ENCODE data around the gene KRTCAP3.
"Not testable (repeated sequence)": the region's sequence is repeated elsewhere in the genome, so short reads cannot be mapped to it uniquely, and the experiment has no call there.

KRTCAP3 gene

GRCh38 chr2:27441958-27442919 lies at the start of gene KRTCAP3:
Gene KRTCAP3, plus strand, starts transcription at chr2:27442381. Its CDS starts 32 bp downstream, at chr2:27442413.
- H3K4me1 Mint-ChIP-seq: peaks cover 9% of the 10 kb centered on the region
- no peaks in the 10 kb centered on the region for H3K9me3 Mint-ChIP-seq
- H3K36me3 Mint-ChIP-seq: peaks cover 12% of the 10 kb centered on the region
- H3K27me3 Mint-ChIP-seq: no peaks in the 10 kb centered on the region
- peak within 1 kb of the TSS; percentile 19 for H3K27ac Mint-ChIP-seq
- H3K4me3 Mint-ChIP-seq: peak within 1 kb of the TSS; percentile 3

- Mint-ChIP-seq H3K4me3 (no peak overlapping the region), H3K9me3 (no peaks in the 10 kb centered on the region), H3K27me3 (no peaks in the 10 kb centered on the region), H3K36me3 (peaks cover 12% of the 10 kb centered on the region), H3K4me1 (peaks cover 43% of the 10 kb centered on the region), H3K27ac (no peak overlapping the region)
Observed at GRCh38 chr2:27393225-27393624, 49.0 kb upstream of the KRTCAP3 start.

GRCh38 chr2:27398962-27399361 lies 43.2 kb upstream of the KRTCAP3 start:
- peaks cover 10% of the 10 kb centered on the region for H3K36me3 Mint-ChIP-seq
- peak overlapping the region; percentile 28 for H3K4me3 Mint-ChIP-seq
- no peaks in the 10 kb centered on the region for H3K9me3 Mint-ChIP-seq
- H3K27me3 Mint-ChIP-seq: no peaks in the 10 kb centered on the region
- peaks cover 45% of the 10 kb centered on the region for H3K4me1 Mint-ChIP-seq
- no peak overlapping the region for H3K27ac Mint-ChIP-seq

GRCh38 chr2:27400348-27401135 lies 41.6 kb upstream of the KRTCAP3 start:
- Mint-ChIP-seq H3K27ac (peak overlapping the region; percentile 32), H3K36me3 (peaks cover 9% of the 10 kb centered on the region), H3K4me1 (peaks cover 51% of the 10 kb centered on the region), H3K4me3 (peak overlapping the region; percentile 27), H3K27me3 (no peaks in the 10 kb centered on the region), H3K9me3 (no peaks in the 10 kb centered on the region)

GRCh38 chr2:27407798-27408491 lies 34.2 kb upstream of the KRTCAP3 start:
- H3K4me3 Mint-ChIP-seq: peak overlapping the region; percentile 96
- peaks cover 48% of the 10 kb centered on the region for H3K4me1 Mint-ChIP-seq
- H3K36me3 Mint-ChIP-seq: peaks cover 6% of the 10 kb centered on the region
- H3K9me3 Mint-ChIP-seq: no peaks in the 10 kb centered on the region
- peak overlapping the region; percentile 89 for H3K27ac Mint-ChIP-seq
- peaks cover 2% of the 10 kb centered on the region for H3K27me3 Mint-ChIP-seq

GRCh38 chr2:27408601-27409320 lies 33.4 kb upstream of the KRTCAP3 start:
- Mint-ChIP-seq H3K36me3 (peaks cover 6% of the 10 kb centered on the region), H3K27ac (peak overlapping the region; percentile 89), H3K27me3 (peaks cover 2% of the 10 kb centered on the region), H3K4me1 (peaks cover 43% of the 10 kb centered on the region), H3K9me3 (no peaks in the 10 kb centered on the region), H3K4me3 (peak overlapping the region; percentile 96)

GRCh38 chr2:27409321-27410073 lies 32.7 kb upstream of the KRTCAP3 start, which contains the start of gene PPM1G:
Gene PPM1G, minus strand, starts transcription at chr2:27409591. Its CDS starts 169 bp downstream, at chr2:27409422.
- Mint-ChIP-seq H3K9me3 (no peaks in the 10 kb centered on the region), H3K4me1 (peaks cover 35% of the 10 kb centered on the region)

GRCh38 chr2:27412419-27413152 lies 29.6 kb upstream of the KRTCAP3 start:
- Mint-ChIP-seq H3K36me3 (peaks cover 2% of the 10 kb centered on the region), H3K9me3 (no peaks in the 10 kb centered on the region), H3K4me3 (no peak overlapping the region), H3K4me1 (peaks cover 19% of the 10 kb centered on the region), H3K27ac (no peak overlapping the region), H3K27me3 (peaks cover 2% of the 10 kb centered on the region)

More at GRCh38 chr2:27409321-27410073, 32.7 kb upstream of the KRTCAP3 start, which contains the start of gene PPM1G:
- peak within 1 kb of the TSS; percentile 96 for H3K4me3 Mint-ChIP-seq
- H3K27ac Mint-ChIP-seq: peak within 1 kb of the TSS; percentile 96
- H3K27me3 Mint-ChIP-seq: peaks cover 2% of the 10 kb centered on the region
- H3K36me3 Mint-ChIP-seq: peaks cover 6% of the 10 kb centered on the region

- H3K4me1 Mint-ChIP-seq: peaks cover 3% of the 10 kb centered on the region
- no peaks in the 10 kb centered on the region for H3K36me3 Mint-ChIP-seq
- no peak overlapping the region for H3K4me3 Mint-ChIP-seq
- no peaks in the 10 kb centered on the region for H3K9me3 Mint-ChIP-seq
- peaks cover 2% of the 10 kb centered on the region for H3K27me3 Mint-ChIP-seq
- no peak overlapping the region for H3K27ac Mint-ChIP-seq
Observed at GRCh38 chr2:27416151-27416550, 26.0 kb upstream of the KRTCAP3 start.

- H3K36me3 Mint-ChIP-seq: no peaks in the 10 kb centered on the region
- H3K4me3 Mint-ChIP-seq: no peak overlapping the region
- no peaks in the 10 kb centered on the region for H3K27me3 Mint-ChIP-seq
- no peak overlapping the region for H3K27ac Mint-ChIP-seq
- H3K4me1 Mint-ChIP-seq: no peaks in the 10 kb centered on the region
- H3K9me3 Mint-ChIP-seq: no peaks in the 10 kb centered on the region
Observed at GRCh38 chr2:27420996-27421395, 21.2 kb upstream of the KRTCAP3 start.

- Mint-ChIP-seq H3K4me3 (no peak overlapping the region), H3K9me3 (no peaks in the 10 kb centered on the region), H3K27me3 (no peaks in the 10 kb centered on the region), H3K27ac (no peak overlapping the region), H3K36me3 (no peaks in the 10 kb centered on the region), H3K4me1 (no peaks in the 10 kb centered on the region)
Observed at GRCh38 chr2:27421660-27422250, 20.4 kb upstream of the KRTCAP3 start.

- Mint-ChIP-seq H3K36me3 (no peaks in the 10 kb centered on the region), H3K4me1 (peaks cover 5% of the 10 kb centered on the region), H3K27ac (no peak overlapping the region), H3K9me3 (no peaks in the 10 kb centered on the region), H3K27me3 (no peaks in the 10 kb centered on the region), H3K4me3 (no peak overlapping the region)
Observed at GRCh38 chr2:27422958-27423357, 19.2 kb upstream of the KRTCAP3 start.

- H3K27me3 Mint-ChIP-seq, H3K9me3 Mint-ChIP-seq, H3K27ac Mint-ChIP-seq, H3K36me3 Mint-ChIP-seq, H3K4me3 Mint-ChIP-seq: not testable (repeated sequence)
- H3K4me1 Mint-ChIP-seq: peaks cover 12% of the 10 kb centered on the region
Observed at GRCh38 chr2:27425039-27425438, 17.1 kb upstream of the KRTCAP3 start.
